H4 (cell line): ENCODE results near the gene ACP7. TPM values are rescaled to one million over a fixed set of nuclear protein-coding genes. Genes with fewer than 3 reads are reported as not detected.

Source experiments
- DNase-seq: peaks from one replicate; pipeline ENCODE4 v3.0.0-alpha.2; 2015; ENCODE audit warnings: low spot score
- total RNA-seq: library from RNA; depleted of rRNA; stranded (reverse); fragments of >200 nt; shearing (Covaris generic); gene quantifications from 2 replicates; pipeline ENCODE4 v1.2.3, GENCODE V29; 2014; rRNA removed

ACP7 gene
- total RNA-seq, 1 experiment from 2014 or later = not detected

- DNase-seq = no peak
Observed at GRCh38 chr19:39148939-39149529, 64.9 kb downstream of the ACP7 start.

GRCh38 chr19:39150235-39150634 is 66.1 kb downstream of the ACP7 start:
- DNase-seq = no peak

DNA sequence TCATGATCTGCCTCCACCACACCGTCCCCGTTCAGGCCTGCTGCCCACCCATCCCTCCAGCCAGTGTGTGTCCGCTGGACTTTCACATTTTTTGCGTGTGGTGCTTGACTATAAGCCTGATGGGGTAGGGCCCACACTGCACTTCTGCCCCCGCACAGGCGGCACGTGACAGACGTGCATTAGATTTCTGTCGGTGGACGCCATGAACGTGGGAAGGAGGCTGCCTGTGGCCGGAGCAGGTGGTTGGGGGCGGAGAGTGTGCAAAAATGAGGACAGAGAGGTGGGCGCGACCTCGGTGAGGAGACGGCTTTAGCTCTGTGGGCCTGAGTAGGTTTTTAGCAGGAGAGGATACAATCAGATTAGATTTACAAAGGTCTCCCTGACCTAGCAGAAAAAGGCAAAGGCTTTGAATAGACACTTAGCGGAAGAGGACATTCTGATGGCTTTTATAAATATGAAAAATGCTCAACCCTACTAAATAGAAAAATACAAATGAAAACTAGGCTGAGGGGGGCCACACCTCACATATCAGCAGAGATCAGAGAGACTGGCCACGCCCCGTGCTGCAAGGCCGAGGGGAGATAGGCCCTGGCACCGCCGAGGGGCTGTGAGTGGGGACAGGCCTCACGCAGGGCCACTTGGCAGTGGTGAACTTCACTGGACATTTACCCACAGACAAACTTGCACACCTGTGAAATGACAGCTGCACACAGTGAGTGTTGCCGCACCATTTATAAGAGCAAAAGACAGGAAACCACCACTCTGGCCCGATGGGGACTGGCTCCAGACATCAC is 66.8 kb downstream of the ACP7 start:
- no peak for DNase-seq

- no peak for DNase-seq
Observed at GRCh38 chr19:39152066-39152465, 67.9 kb downstream of the ACP7 start.

DNA sequence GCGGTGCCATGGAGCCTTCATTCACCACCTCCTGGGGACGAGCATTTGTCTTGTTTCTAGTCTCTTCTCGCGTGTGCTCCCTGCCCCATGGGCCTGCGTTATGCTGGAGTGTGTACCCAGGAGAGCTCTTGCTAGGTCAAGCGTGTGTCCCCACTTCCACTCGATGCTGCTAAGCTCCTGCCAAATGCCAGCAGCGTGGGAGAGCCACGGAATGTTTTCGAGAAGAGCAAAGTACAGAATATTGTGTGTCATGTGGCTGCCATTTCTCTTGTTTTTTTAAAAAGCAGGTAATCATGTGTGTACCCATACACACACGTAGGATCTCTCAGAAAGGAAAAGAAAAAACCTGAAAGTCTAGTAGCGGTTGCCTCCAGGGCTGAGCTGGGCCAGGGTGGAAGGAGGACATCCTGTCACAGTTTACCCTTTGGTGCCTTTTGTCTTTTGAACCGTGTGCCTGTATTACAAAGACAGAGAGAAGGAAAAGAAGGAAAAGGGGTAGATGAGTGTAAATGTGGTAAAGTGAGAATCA is 70.0 kb downstream of the ACP7 start:
- no peak for DNase-seq

DNA sequence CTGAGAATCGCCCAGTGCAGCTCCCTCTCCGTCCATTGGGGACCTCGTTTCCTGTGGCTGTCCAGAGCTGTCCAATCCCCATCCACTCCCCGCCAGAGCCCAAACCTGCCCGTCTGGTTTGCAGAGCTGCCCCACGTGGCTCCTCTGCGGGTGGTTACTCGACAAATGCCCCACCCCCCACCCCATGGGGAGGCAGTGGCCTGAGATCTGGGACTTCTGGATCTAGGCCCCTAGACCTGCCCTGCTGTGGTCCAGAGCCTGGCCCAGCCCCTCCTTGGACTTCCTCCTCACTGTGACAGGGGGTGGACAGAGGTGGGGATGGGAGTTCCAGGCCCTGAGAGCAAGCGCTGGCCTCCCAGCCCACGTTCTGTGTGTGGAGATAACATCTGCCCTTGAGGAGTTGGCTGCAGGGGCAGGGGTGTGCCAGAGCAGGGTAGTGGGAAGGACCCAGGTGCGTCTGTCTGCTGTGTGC is 70.5 kb downstream of the ACP7 start:
- no peak for DNase-seq

DNA sequence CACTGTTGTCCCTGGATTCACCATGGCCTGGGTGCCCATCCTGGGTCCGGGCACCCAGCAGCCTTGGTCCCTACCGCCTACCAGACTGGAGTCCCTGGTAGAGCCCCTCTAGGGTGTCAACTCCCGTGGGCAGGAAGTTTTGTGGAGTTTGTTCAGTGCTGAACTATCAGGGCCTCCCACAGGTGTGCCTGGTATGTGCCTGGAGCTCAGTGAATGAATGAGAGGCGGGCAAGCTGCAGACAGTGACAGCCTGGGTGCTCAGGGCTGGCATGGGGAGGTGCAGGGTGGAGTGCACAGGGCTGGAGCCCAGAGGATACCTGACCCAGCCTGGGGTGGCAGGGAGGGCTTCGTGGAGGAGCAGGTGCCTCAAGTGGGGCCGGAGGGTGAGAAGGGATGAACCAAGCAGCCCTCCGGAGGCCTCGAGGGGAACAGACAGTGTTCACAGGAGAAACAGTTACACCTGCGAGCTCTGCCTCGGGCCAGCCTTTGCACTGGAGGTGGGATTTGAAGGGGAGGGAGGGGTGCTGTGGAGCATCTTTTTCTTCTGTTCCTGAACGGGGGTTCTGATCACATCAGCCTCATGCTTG is 71.0 kb downstream of the ACP7 start:
- no peak for DNase-seq

- no peak for DNase-seq
Observed at GRCh38 chr19:39155741-39156140, 71.6 kb downstream of the ACP7 start.

GRCh38 chr19:39156326-39157230 is 72.4 kb downstream of the ACP7 start:
- no peak for DNase-seq

DNA sequence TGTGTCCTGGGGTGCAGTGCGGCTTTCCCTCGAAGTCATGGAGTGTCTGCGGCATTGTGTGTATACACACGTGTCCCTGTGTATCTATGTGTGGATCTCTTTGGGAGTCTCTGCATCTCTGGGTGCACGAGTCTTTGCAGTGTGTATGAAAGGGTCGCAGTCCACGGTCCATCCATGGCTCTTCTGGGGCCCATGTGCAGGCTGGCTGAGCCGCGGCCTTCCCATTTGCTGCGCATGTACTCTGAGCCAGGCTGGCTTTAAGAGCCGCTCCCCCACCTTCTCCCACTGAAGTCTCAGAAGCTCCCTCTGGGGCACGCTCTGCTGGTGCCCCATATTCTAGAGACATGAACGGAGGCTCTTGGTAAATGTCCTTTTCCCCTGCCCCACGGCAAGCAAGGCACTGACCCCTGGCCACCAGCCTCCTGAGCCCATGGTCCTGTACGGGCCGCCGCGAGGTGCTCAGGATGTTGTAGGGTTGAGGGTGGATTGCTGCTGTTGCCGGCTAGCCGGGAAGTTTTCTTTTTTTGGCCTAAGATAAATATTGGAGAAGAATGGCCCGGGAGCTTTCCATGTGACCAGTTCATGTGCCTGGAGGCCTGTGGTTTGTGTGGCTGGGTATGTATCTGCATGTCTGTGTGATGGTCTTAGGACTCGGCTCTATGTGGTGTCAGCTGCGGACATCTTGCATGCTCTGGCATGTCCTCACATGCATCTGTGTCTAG is 73.3 kb downstream of the ACP7 start:
- DNase-seq = no peak

GRCh38 chr19:39157997-39158389 is 73.8 kb downstream of the ACP7 start:
- no peak for DNase-seq

DNA sequence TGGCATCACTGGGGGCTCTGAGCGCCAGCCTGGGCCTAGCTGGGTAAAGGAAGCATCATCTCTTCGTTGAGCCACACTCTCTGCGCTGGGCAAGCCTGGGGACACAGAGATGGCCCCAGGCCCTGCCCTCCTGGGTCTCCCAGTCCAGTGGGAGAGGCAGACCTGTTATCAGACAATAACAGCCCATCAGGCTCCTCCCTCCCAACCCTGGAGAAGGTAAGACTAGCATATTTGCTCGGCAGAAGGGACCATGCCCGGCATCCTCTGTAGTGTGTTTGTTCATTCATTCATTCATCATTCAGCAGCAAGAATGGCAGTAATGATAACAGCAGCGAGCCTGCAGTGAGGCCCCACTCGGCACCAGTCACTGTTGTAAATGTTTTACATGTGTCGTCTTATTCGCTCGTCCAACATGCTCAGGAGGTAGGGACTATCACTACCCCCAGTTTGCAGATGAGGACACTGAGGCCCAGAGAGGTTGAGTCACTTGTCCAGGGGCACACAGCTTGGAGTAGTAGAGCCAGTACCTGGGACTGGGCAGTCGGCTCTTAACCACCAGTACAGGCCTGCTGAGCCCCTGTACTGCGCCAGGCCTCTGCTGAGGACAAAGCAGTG is 74.6 kb downstream of the ACP7 start:
- no peak for DNase-seq

DNA sequence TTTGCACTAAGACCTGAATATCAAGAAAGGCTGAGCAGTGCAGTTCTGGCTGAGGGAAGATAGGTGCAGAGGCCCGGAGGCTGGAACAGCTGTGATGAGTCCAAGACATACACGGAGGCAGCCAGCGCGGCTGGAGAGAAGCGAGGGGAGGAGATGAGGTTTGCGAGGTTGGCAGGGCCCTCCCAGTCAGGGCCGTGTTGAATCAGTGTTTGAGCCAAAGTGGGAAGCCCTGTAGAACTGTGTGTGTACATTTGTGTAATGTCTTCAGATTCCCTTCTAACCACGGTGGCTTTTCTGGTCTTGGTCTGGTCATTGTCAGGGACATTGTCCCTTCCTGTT is 76.3 kb downstream of the ACP7 start:
- no peak for DNase-seq

Other genes with a start within 250 kb of the ACP7 start
- gene HNRNPL, start 234.4 kb upstream of the ACP7 start, total RNA-seq = 249 and 281 TPM in 2 replicates
- gene RINL, start 206.1 kb upstream of the ACP7 start, total RNA-seq = 0.23 and 1.2 TPM in 2 replicates
- gene SIRT2, start 184.8 kb upstream of the ACP7 start, total RNA-seq = 64.6 and 74.6 TPM in 2 replicates
- 19.2 and 19.6 TPM in 2 replicates for gene NFKBIB, start 184.4 kb upstream of the ACP7 start, total RNA-seq
- gene CCER2, start 172.2 kb upstream of the ACP7 start, total RNA-seq = not detected in 2 replicates
- gene SARS2, start 153.6 kb upstream of the ACP7 start, total RNA-seq = 31.7 and 41.8 TPM in 2 replicates
- 117 and 120 TPM in 2 replicates for gene MRPS12, start 153.4 kb upstream of the ACP7 start, total RNA-seq
- 35.6 and 46.6 TPM in 2 replicates for gene FBXO17, start 108.6 kb upstream of the ACP7 start, total RNA-seq
- gene FBXO27, start 51.8 kb upstream of the ACP7 start, total RNA-seq = 2.2 and 4.5 TPM in 2 replicates
- gene PAK4, start 41.4 kb downstream of the ACP7 start, total RNA-seq = 10.6 and 13.2 TPM in 2 replicates
- not detected in 2 replicates for gene NCCRP1, start 112.6 kb downstream of the ACP7 start, total RNA-seq
- not detected in 2 replicates for gene SYCN, start 119.9 kb downstream of the ACP7 start, total RNA-seq
- gene IFNL3, start 160.6 kb downstream of the ACP7 start, total RNA-seq = not detected in 2 replicates
- gene IFNL4, start 164.5 kb downstream of the ACP7 start, total RNA-seq = not detected in 2 replicates
- gene IFNL2, start 184.0 kb downstream of the ACP7 start, total RNA-seq = not detected in 2 replicates
- not detected in 2 replicates for gene IFNL1, start 212.0 kb downstream of the ACP7 start, total RNA-seq
- gene LRFN1, start 236.5 kb downstream of the ACP7 start, total RNA-seq = 0.68 and 0.72 TPM in 2 replicates